ENCODE measurements around the gene SLC25A52. TPM values are rescaled to one million over a fixed set of nuclear protein-coding genes. Genes with fewer than 3 reads are reported as not detected.
A peak's percentile ranks its signal among the peaks of the same experiment; 100 is the strongest.
"Not testable (repeated sequence)": the region's sequence is repeated elsewhere in the genome, so short reads cannot be mapped to it uniquely, and the experiment has no call there.

SLC25A52 gene
- total RNA-seq, 3 donors from 2014 or later = not detected

DNA sequence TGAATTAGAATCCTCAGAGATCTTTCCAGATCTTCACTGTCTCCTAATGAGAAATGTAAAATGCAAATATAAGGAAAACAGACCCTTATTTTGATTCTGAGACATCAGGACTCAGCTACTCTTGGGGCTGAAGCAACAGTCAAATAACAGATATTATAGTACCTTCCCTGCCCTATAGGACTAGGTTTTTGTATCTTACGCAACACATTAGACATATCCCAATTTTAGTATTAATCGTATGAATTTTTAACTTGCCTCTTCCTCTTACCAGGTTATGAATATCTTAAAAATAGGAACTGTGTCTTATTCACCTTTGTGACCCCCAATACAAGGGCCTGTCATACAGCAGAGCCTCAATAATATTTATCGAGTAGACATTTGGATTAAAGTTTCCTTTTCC lies 12.0 kb upstream of the SLC25A52 start:
- H3K9me3 ChIP-seq = peaks cover 2% of the 10 kb centered on the region
- no peak for TF ChIP-seq CTCF (IDR thresholded peaks at IDR 0.05)
- DNase-seq (no peak), ATAC-seq (no peak)
- no peak overlapping the region for H3K4me3 ChIP-seq
- intact Hi-C loops (cut with DNase I, micrococcal nuclease) = no loop called here
- H3K36me3 ChIP-seq (ENCODE audit: low read depth) = no peaks in the 10 kb centered on the region
- no peaks in the 10 kb centered on the region for H3K4me1 ChIP-seq (ENCODE audit: low read depth)

GRCh38 chr18:31750273-31750672 lies 10.4 kb downstream of the SLC25A52 start:
- ATAC-seq (no peak), DNase-seq (no peak)
- Histone ChIP-seq H3K9me3 (no peaks in the 10 kb centered on the region), H3K4me3 (no peak overlapping the region), H3K36me3 (ENCODE audit: low read depth) (no peaks in the 10 kb centered on the region), H3K4me1 (ENCODE audit: low read depth) (no peaks in the 10 kb centered on the region)
- TF ChIP-seq CTCF (IDR thresholded peaks at IDR 0.05) = no peak
- intact Hi-C loops (cut with DNase I, micrococcal nuclease) = no loop called here

DNA sequence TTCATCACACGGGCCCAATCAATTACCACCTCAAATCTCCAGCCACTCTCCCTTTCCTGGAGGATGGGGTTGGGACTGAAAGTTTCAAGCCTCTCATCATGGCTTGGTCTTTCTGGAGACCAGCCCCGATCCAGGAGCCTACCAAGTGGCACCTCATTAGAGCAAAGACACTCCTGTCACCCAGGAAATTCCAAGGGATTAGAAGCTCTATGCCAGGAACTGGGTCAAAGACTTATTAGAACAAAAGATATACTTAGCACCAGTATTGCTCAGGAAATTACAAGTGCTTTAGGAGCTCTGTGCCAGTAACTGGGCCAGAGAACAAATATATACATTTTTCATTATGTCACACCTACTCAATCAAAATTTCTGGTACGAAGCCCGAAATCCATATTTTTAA lies 14.3 kb downstream of the SLC25A52 start:
- H3K9me3 ChIP-seq = no peaks in the 10 kb centered on the region
- H3K4me1 ChIP-seq (ENCODE audit: low read depth) = no peaks in the 10 kb centered on the region
- no peak overlapping the region for H3K4me3 ChIP-seq
- H3K36me3 ChIP-seq (ENCODE audit: low read depth) = no peaks in the 10 kb centered on the region
- intact Hi-C loops (cut with DNase I, micrococcal nuclease) = no loop called here
- no peak for TF ChIP-seq CTCF (IDR thresholded peaks at IDR 0.05)
- ATAC-seq (no peak), DNase-seq (no peak)

- Histone ChIP-seq H3K4me3 (no peak overlapping the region), H3K36me3 (ENCODE audit: low read depth) (no peaks in the 10 kb centered on the region), H3K4me1 (ENCODE audit: low read depth) (no peaks in the 10 kb centered on the region), H3K9me3 (no peaks in the 10 kb centered on the region)
- intact Hi-C loops (cut with DNase I, micrococcal nuclease) = no loop called here
- no peak for DNase-seq
- no peak for TF ChIP-seq CTCF (IDR thresholded peaks at IDR 0.05)
- no peak for ATAC-seq
Measured at GRCh38 chr18:31744321-31745067, 16.2 kb downstream of the SLC25A52 start.

DNA sequence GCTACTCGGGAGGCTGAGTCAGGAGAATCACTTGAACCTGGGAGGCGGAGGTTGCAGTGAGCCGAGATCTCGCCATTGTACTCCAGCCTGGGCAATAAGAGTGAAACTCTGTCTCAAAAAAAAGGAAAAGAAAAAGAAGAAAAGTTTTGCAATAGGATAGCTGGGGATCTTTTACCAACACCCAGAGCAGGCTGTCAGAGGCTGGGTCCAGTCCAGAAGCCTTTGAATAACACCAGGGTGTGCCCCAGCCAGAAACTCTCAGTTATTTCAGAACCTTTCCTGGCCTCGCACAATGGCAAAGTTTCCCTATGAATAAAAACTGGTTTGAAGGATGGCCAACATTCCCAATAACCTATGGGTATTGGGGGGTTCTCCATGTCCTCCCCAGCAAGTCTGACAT lies 17.1 kb downstream of the SLC25A52 start:
- H3K9me3 ChIP-seq; DNase-seq; H3K36me3 ChIP-seq (ENCODE audit: low read depth); H3K4me3 ChIP-seq; intact Hi-C loops (cut with DNase I, micrococcal nuclease); ATAC-seq; H3K4me1 ChIP-seq (ENCODE audit: low read depth): not testable (repeated sequence)

DNA sequence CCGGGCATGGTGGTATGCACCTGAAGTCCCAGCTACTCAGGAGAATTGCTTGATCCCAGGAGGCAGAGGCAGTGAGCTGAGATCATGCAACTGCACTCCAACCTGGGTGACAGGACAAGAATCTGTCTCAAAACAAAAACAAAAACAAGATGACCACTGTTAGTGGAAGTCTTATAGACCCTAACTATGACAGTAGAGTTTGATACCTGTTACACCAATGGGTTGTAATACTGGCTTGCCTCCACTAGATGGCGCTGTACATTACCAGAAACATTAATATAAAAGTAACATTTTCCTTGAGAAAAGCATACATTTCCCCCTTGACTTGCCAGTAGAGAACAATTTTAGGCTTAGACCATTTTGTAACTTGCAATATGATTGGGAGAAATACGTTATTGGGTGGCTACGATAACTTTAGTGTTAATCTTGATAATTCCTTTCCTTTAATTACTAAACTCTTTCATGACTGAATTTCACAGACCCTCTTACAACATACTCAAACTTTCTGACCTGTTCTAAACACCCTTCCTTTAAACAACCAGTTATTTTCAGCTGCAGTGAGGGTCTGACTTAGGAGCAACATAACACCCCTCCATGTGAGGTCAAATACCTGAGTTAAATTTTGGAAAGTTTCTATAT lies 19.5 kb downstream of the SLC25A52 start:
- peak; percentile 64 for TF ChIP-seq CTCF (IDR thresholded peaks at IDR 0.05)
- DNase-seq (peak in 1 of 3 donors; percentile 79), ATAC-seq (peak; percentile 61)
- Histone ChIP-seq H3K4me1 (ENCODE audit: low read depth) (no peaks in the 10 kb centered on the region), H3K9me3 (no peaks in the 10 kb centered on the region), H3K36me3 (ENCODE audit: low read depth) (no peaks in the 10 kb centered on the region), H3K4me3 (no peak overlapping the region)
- intact Hi-C loops (cut with DNase I, micrococcal nuclease) = no loop called here

All from mucosa of descending colon (tissue), 3 donors.